OCI-LY1 (cell line): ENCODE results near the gene SDCCAG8.

Experiments
- CTCF ChIP-seq: fragments of 200-600 bp; sonication (generic), shearing (Covaris generic); IDR thresholded peaks from 2 replicates; pipeline ENCODE4 v1.5.1; 2017; ENCODE audit warnings: mild to moderate bottlenecking, antibody characterized with exemption, low read length, moderate library complexity, mixed read lengths
- EZH2 ChIP-seq: fragments of 200-600 bp; sonication (generic), shearing (Covaris generic); IDR thresholded peaks from 2 replicates; pipeline ENCODE4 v1.8.0; 2017; ENCODE audit warnings: borderline replicate concordance, mixed run types, mild to moderate bottlenecking, antibody characterized with exemption, low read length, moderate library complexity, mixed read lengths

DNA sequence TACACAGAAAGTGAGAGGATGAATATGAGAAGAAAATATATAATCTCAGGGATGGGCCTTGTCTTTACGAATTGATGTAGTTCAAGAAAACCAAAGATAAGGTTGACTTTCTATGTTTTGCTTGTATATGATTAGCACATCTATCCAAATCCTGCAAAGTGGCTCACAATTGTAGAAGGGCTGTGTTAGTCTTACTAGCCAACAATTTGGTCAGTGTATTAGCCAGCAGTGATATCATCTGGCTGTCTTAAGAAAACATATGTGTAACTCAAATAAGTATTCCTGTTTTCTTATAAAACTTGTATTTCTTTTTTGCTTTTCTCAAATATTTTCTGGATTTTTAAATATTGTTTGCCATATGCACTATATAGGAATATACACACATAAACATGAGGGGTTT lies 5.5 kb downstream of the SDCCAG8 start:
- TF ChIP-seq CTCF: no peak
- no peak for TF ChIP-seq EZH2
